ENCODE measurements around the gene DOK3.
A peak's percentile ranks its signal among the peaks of the same experiment; 100 is the strongest.
"Not testable (repeated sequence)": the region's sequence is repeated elsewhere in the genome, so short reads cannot be mapped to it uniquely, and the experiment has no call there.

Gene DOK3

GRCh38 chr5:177489119-177489716 lies 20.4 kb downstream of the DOK3 start:
- DNase-seq (ENCODE audit: extremely low read depth, low read depth): no peak
- TF ChIP-seq CTCF (IDR thresholded peaks at IDR 0.05; ENCODE audit: low read depth, low read length, missing control alignments): peak; percentile 10
- H3K4me3 ChIP-seq (replicated peaks; ENCODE audit: low read depth, low read length): no peak overlapping the region

DNA sequence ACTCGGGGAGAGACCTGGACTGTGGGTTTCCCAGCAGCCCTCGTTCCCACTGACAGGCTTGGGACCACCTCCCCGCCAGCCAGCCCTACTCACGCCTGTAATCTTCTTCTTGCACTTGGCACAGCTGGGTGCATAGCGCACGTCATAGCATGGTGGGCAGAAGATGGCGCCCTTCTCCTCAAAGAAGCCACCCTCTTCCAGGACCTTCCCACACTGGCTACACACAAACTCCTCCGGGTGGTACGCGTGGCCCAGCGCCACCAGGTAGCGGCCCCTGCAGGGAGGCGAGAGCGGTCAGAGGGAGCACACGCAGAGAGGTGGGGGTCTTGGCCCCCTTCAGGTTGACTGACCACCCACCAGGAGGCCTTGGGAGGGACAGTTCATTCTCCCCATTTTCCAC lies 21.7 kb downstream of the DOK3 start:
- TF ChIP-seq CTCF (IDR thresholded peaks at IDR 0.05; ENCODE audit: low read depth, low read length, missing control alignments): no peak
- no peak for DNase-seq (ENCODE audit: extremely low read depth, low read depth)

GRCh38 chr5:177487144-177487543 lies 22.5 kb downstream of the DOK3 start:
- no peak for TF ChIP-seq CTCF (IDR thresholded peaks at IDR 0.05; ENCODE audit: low read depth, low read length, missing control alignments)
- no peak for DNase-seq (ENCODE audit: extremely low read depth, low read depth)
- H3K4me3 ChIP-seq (replicated peaks; ENCODE audit: low read depth, low read length): no peak overlapping the region

More for the DNA sequence above, 21.7 kb downstream of the DOK3 start:
- H3K4me3 ChIP-seq (replicated peaks; ENCODE audit: low read depth, low read length): no peak overlapping the region

- TF ChIP-seq CTCF (IDR thresholded peaks at IDR 0.05; ENCODE audit: low read depth, low read length, missing control alignments): no peak
- no peak for DNase-seq (ENCODE audit: extremely low read depth, low read depth)
- no peak overlapping the region for H3K4me3 ChIP-seq (replicated peaks; ENCODE audit: low read depth, low read length)
Observed at GRCh38 chr5:177486256-177486655, 23.4 kb downstream of the DOK3 start.

DNA sequence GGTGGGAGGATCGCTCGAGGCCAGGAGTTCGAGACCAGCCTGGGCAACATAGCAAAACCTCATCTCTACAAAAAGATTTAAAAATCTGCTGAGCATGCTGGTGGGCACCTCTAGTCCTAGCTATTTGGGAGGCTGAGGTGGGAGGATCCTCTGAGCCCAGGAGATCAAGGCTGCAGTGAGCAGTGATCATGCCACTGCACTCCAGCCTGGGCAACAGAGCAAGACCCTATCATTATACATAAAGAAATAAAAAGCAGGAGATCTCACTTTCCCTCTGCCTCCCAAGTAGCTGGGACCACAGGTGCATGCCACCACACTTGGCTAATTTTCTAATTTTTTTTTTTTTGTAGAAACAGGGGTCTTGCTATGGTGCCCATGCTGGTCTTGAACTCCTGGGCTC lies 23.9 kb downstream of the DOK3 start:
- not testable (repeated sequence) for H3K4me3 ChIP-seq (replicated peaks; ENCODE audit: low read depth, low read length); DNase-seq (ENCODE audit: extremely low read depth, low read depth)

- TF ChIP-seq CTCF (IDR thresholded peaks at IDR 0.05; ENCODE audit: low read depth, low read length, missing control alignments): no peak
- DNase-seq (ENCODE audit: extremely low read depth, low read depth): no peak
- H3K4me3 ChIP-seq (replicated peaks; ENCODE audit: low read depth, low read length): no peak overlapping the region
Observed at GRCh38 chr5:177484902-177485549, 24.6 kb downstream of the DOK3 start.

DNA sequence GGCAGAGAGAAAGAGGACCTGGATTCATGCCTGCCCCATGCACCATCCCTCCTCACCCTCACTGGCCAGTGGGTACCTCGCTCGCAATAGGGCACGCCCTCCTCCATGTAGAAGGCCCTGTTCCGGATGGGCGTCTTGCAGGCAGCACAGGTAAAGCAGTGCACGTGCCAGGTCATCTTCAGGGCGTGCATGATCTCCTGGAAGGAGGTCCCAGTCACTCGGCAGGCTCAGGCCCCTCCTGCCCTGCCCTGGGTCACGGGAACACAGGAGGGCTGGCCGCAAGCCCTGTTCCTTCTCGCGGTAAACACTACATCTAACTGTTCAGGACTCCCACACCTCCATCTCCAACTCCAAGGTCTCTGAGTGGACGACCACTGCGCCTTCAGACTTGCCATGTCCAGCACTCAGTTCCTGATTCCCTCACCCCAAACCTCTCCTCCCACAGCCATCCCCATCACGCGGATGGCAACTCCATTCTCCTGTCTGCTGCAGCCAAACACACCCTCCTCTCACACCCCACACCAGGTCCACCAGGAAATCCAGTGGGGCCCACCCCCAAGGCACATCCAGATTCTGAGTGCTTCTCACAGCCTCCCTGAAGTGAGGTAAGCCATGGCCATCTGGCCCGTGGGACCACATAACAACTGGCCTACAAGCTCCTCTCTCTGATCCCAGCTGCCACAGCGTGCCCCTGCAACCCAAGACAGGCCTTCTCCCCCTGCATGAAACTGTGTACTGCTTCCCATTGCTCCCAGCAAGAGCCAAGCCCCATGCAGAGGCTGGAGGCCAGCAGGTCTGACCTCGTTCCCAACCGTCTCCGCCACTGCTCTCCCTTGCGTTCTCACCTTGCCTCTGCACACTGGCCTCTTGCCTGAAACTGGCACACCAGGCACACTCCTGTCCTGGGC lies 25.4 kb downstream of the DOK3 start:
- DNase-seq (ENCODE audit: extremely low read depth, low read depth): no peak
- H3K4me3 ChIP-seq (replicated peaks; ENCODE audit: low read depth, low read length): no peak overlapping the region
- TF ChIP-seq CTCF (IDR thresholded peaks at IDR 0.05; ENCODE audit: low read depth, low read length, missing control alignments): no peak

Measured in HFF-Myc (cell line).